GM13976 (cell line): ENCODE data around the gene CAD.

ENCODE experiments used
- DNase-seq: peaks from one replicate; pipeline ENCODE4 v3.0.0; 2012; ENCODE audit warnings: low spot score
- in situ Hi-C: fragments of 300-500 bp; cut with MboI; formaldehyde crosslinking; loops from one replicate; pipeline ENCODE4 v1.12.0; 2022; ENCODE audit warnings: low sequenced_read_pairs, mixed read lengths, inconsistent platforms; ENCODE audit not compliant: unreplicated experiment
- TF ChIP-seq, protein P1 (sequence below): IDR thresholded peaks from 2 replicates; pipeline ENCODE4 v1.5.1; 2012; ENCODE audit warnings: borderline replicate concordance, mild to moderate bottlenecking; ENCODE audit not compliant: insufficient read depth; ENCODE audit errors: extremely low read depth, missing control alignments, control extremely low read depth

Gene CAD

GRCh38 chr2:27177441-27178351 is 39.5 kb upstream of the CAD start:
- TF ChIP-seq, protein P1, sequence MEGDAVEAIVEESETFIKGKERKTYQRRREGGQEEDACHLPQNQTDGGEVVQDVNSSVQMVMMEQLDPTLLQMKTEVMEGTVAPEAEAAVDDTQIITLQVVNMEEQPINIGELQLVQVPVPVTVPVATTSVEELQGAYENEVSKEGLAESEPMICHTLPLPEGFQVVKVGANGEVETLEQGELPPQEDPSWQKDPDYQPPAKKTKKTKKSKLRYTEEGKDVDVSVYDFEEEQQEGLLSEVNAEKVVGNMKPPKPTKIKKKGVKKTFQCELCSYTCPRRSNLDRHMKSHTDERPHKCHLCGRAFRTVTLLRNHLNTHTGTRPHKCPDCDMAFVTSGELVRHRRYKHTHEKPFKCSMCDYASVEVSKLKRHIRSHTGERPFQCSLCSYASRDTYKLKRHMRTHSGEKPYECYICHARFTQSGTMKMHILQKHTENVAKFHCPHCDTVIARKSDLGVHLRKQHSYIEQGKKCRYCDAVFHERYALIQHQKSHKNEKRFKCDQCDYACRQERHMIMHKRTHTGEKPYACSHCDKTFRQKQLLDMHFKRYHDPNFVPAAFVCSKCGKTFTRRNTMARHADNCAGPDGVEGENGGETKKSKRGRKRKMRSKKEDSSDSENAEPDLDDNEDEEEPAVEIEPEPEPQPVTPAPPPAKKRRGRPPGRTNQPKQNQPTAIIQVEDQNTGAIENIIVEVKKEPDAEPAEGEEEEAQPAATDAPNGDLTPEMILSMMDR = no peak
- DNase-seq = no peak

DNA sequence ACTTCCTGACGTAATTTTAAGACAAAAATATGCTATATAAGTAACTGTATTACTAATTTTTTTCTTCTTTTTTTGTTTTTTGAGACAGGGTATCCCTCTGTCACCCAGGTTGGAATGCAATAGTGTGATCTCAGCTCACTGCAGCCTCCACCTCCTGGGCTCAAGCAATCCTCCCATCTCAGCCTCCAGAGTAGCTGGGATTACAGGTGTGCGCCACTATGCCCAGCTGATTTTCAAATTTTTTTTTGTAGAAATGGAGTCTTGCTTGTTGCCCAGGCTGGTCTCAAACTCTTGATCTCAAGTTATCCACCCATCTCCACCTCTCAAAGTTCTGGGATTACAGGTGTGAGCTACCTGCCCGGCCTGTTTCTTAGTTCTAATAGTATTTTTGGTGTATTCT is 38.7 kb upstream of the CAD start:
- TF ChIP-seq, protein P1 = no peak
- in situ Hi-C loops = loop anchor here (25.0 kb wide), 1 partner anchor 216 kb away; the partner anchor contains the start of gene MAPRE3
- no peak for DNase-seq

More at GRCh38 chr2:27177441-27178351, 39.5 kb upstream of the CAD start:
- in situ Hi-C loops = loop anchor here (25.0 kb wide), 1 partner anchor 215 kb away; the partner anchor contains the start of gene MAPRE3

DNA sequence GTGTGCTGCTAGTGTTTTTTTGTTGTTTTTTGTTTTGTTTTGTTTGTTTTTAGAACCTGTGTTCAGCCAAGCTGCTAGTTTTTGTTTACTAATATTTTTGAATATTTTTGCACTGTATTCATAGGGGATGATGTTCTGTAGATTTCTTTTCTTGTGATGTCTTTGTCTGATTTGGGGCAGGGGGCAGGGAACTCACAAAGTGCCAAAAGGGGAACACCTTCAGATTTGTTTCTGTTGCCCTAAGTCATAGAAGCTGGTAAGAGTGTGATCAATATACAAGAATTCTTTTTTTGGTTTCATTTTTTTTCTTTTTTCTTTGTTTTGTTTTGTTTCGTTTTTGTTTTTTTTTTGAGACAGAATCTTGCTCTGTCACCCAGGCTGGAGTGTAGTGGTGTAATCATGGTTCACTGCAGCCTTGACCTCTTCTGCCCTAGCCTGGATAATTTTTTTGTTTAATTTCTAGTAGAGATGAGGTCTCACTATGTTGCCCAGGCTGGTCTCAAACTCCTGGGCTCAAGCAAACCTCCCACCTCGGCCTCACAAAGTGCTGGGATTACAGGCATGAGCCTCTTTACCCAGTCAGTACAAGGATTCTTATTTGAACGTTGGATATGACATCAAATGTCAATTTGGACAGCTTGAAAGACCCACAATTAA is 37.7 kb upstream of the CAD start:
- TF ChIP-seq, protein P1 = no peak
- no peak for DNase-seq
- in situ Hi-C loops = loop anchor here (25.0 kb wide), 1 partner anchor 217 kb away; the partner anchor contains the start of gene MAPRE3

DNA sequence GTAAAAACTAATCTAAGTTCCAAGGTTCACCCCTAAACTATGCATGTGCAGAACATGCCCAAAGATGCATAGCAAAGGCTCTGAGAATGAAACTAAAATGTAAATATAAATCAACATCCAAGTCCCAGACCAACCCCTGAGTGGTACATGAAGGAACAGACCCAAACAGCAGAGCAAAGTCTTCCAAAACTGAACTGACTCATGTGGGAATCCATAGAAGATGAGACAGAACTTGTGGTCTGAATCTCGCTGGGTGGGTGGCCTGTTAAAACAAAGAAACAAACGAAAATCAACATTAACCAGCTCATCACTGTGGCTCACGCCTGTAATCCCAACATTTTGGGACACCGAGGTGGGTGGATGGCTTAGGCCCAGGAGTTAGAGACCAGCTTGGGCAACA is 34.8 kb upstream of the CAD start:
- DNase-seq = no peak
- in situ Hi-C loops = loop anchor here (25.0 kb wide), 1 partner anchor 220 kb away; the partner anchor contains the start of gene MAPRE3
- TF ChIP-seq, protein P1 = no peak

GRCh38 chr2:27184115-27184514 is 33.1 kb upstream of the CAD start:
- DNase-seq = no peak
- in situ Hi-C loops = loop anchor here (25.0 kb wide), 1 partner anchor 222 kb away; the partner anchor contains the start of gene MAPRE3

More at GRCh38 chr2:27184115-27184514, 33.1 kb upstream of the CAD start:
- TF ChIP-seq, protein P1 = no peak
